Trophoblast cell (in vitro differentiated cells and primary cell): ENCODE results near the gene EEF2KMT.

Experiments
- DNase-seq, 2 donors: peaks; one replicate each; pipeline ENCODE4 v3.0.0-alpha.2; 2016
- H2AFZ ChIP-seq: 2 replicates; pipeline ENCODE4 v1.6.1; 2013; ENCODE audit warnings: low read length, moderate library complexity, mild to moderate bottlenecking; ENCODE audit not compliant: insufficient read depth, poor library complexity
- H2AK5ac ChIP-seq: 2 replicates; pipeline ENCODE4 v1.6.1; 2013; ENCODE audit warnings: mild to moderate bottlenecking, low read length
- H2BK120ac ChIP-seq: 2 replicates; pipeline ENCODE4 v1.6.1; 2013; ENCODE audit warnings: low read length, mild to moderate bottlenecking, moderate library complexity; ENCODE audit not compliant: insufficient read depth, poor library complexity
- H2BK12ac ChIP-seq: 2 replicates; pipeline ENCODE4 v1.6.1; 2013; ENCODE audit warnings: mild to moderate bottlenecking, low read length, moderate library complexity
- H2BK5ac ChIP-seq: 2 replicates; pipeline ENCODE4 v1.6.1; 2013; ENCODE audit warnings: low read length, low read depth, moderate library complexity, mild to moderate bottlenecking; ENCODE audit not compliant: poor library complexity
- H3K14ac ChIP-seq: 2 replicates; pipeline ENCODE4 v1.6.1; 2013; ENCODE audit warnings: mild to moderate bottlenecking, low read length
- H3K18ac ChIP-seq: 2 replicates; pipeline ENCODE4 v1.6.1; 2013; ENCODE audit warnings: mild to moderate bottlenecking, low read length
- H3K23ac ChIP-seq: 2 replicates; pipeline ENCODE4 v1.6.1; 2013; ENCODE audit warnings: low read length
- H3K27ac ChIP-seq: 2 replicates; pipeline ENCODE4 v1.5.1; 2013; ENCODE audit warnings: low read depth, mild to moderate bottlenecking, inconsistent platforms, low read length, moderate library complexity
- H3K27me3 ChIP-seq: 2 replicates; pipeline ENCODE4 v1.6.1; 2013; ENCODE audit warnings: inconsistent platforms, mild to moderate bottlenecking, low read length, moderate library complexity; ENCODE audit not compliant: insufficient read depth
- H3K36me3 ChIP-seq, 2 experiments: 1 replicate in 1 of 2; 2 replicates in 1 of 2; pipeline ENCODE4 v1.6.1; 2013; ENCODE audit warnings: low read length in 2 of 2, mild to moderate bottlenecking in 2 of 2, moderate library complexity in 1 of 2; ENCODE audit not compliant: insufficient read depth in 2 of 2, control insufficient read depth in 1 of 2
- H3K4ac ChIP-seq: 2 replicates; pipeline ENCODE4 v1.6.1; 2013; ENCODE audit warnings: low read depth, mild to moderate bottlenecking, low read length, moderate library complexity
- H3K4me1 ChIP-seq, 2 experiments: 1 replicate in 1 of 2; 2 replicates in 1 of 2; pipeline ENCODE4 v1.6.1; 2013; ENCODE audit warnings: low read length in 2 of 2, mild to moderate bottlenecking in 2 of 2, moderate library complexity in 1 of 2; ENCODE audit not compliant: insufficient read depth in 2 of 2, control insufficient read depth in 1 of 2
- H3K4me2 ChIP-seq: 2 replicates; pipeline ENCODE4 v1.6.1; 2013; ENCODE audit warnings: inconsistent platforms, mild to moderate bottlenecking, low read length, moderate library complexity
- H3K4me3 ChIP-seq: 2 replicates; pipeline ENCODE4 v1.5.1; 2013; ENCODE audit warnings: mild to moderate bottlenecking, low read depth, low read length, inconsistent platforms
- H3K79me1 ChIP-seq: one replicate; pipeline ENCODE4 v1.6.1; 2013; ENCODE audit warnings: low read length
- H3K79me2 ChIP-seq: 2 replicates; pipeline ENCODE4 v1.6.1; 2013; ENCODE audit warnings: low read length, mild to moderate bottlenecking; ENCODE audit not compliant: control insufficient read depth, insufficient read depth, poor library complexity
- H3K9ac ChIP-seq: 2 replicates; pipeline ENCODE4 v1.6.1; 2013; ENCODE audit warnings: mild to moderate bottlenecking, low read length
- H3K9me3 ChIP-seq: 2 replicates; pipeline ENCODE4 v1.6.1; 2013; ENCODE audit warnings: low read depth, mild to moderate bottlenecking, control low read depth, inconsistent platforms, low read length; ENCODE audit not compliant: insufficient read depth
- H4K12ac ChIP-seq: 2 replicates; pipeline ENCODE4 v1.6.1; 2013; ENCODE audit warnings: low read depth, mild to moderate bottlenecking, low read length, moderate library complexity
- H4K8ac ChIP-seq: 2 replicates; pipeline ENCODE4 v1.6.1; 2013; ENCODE audit warnings: low read depth, mild to moderate bottlenecking, low read length, moderate library complexity
- H4K91ac ChIP-seq: one replicate; pipeline ENCODE4 v1.6.1; 2013; ENCODE audit warnings: low read depth, mild to moderate bottlenecking, low read length, moderate library complexity
- WGBS: extraction: QIAGEN DNeasy Blood & Tissue Kit; methylation state at CpG from one replicate; pipeline ENCODE4 v1.1.7; 2013; ENCODE audit warnings: missing lambda C conversion rate; ENCODE audit not compliant: insufficient read length, insufficient coverage; ENCODE audit errors: extremely low coverage; 5-methylcytosine and 5-hydroxymethylcytosine counted together

EEF2KMT gene

DNA sequence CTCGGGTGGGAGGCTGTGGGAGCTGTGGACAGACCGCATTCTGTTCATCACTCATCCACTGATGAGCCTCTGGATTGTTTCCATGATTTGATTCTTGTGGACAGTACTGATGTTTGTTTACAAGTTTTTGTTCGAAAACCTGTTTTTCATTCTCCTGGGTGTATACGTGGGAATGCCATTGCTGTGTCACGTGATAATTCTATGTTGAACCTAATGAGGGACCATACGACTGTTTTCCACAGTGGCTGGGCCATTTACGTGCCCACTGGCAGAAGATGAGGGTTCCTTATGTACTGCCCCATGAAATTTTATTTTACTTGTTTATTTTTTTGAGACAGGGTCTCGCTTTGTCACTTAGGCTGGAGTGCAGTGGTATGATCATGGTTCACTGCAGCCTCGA, 28.5 kb downstream of the EEF2KMT start:
- Histone ChIP-seq H3K14ac (no peak overlapping the region), H2BK5ac (no peak overlapping the region), H3K27me3 (no peaks in the 10 kb centered on the region), H3K79me2 (peaks cover 2% of the 10 kb centered on the region), H3K23ac (no peak overlapping the region), H4K91ac (no peak overlapping the region), H3K9ac (no peak overlapping the region), H3K4ac (no peak overlapping the region), H3K4me1 (peaks cover 4 to 6% of the 10 kb centered on the region in 2 experiments), H3K9me3 (no peaks in the 10 kb centered on the region), H3K4me3 (no peak overlapping the region), H2BK120ac (no peak overlapping the region), H4K12ac (no peak overlapping the region), H4K8ac (no peak overlapping the region), H2BK12ac (no peak overlapping the region), H3K79me1 (peaks cover 2% of the 10 kb centered on the region), H3K4me2 (no peak overlapping the region), H3K36me3 (no peaks in the 10 kb centered on the region), H3K27ac (no peak overlapping the region), H2AK5ac (no peak overlapping the region), H2AFZ (no peak overlapping the region), H3K18ac (no peak overlapping the region)
- no peak for DNase-seq
- WGBS: no CpG with 5 or more reads among the region's 9 CpGs

DNA sequence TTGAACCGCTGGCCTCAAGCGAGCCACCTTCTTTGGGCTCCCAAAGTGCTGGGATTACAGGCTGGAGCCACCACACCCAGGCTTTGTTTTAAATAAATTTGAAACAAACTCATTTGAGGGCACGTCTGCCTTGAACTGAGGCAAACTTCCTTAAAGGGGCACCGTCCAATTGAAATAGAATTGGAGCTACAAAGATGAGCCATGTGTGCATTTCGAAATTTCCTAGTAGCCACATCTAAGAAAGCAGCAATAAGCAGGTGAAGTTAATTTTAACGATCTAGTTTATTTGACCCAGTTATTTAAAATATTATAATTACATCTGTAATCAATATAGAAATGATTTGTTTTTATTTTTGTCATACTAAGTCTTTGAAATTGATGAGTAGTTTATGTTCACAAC, 31.1 kb downstream of the EEF2KMT start:
- Histone ChIP-seq H2BK120ac (no peak overlapping the region), H2AK5ac (no peak overlapping the region), H3K4me2 (no peak overlapping the region), H3K9me3 (no peaks in the 10 kb centered on the region), H3K36me3 (no peaks in the 10 kb centered on the region), H3K14ac (no peak overlapping the region), H2BK12ac (no peak overlapping the region), H3K18ac (no peak overlapping the region), H3K27ac (no peak overlapping the region), H3K27me3 (no peaks in the 10 kb centered on the region), H3K4me1 (no peaks in the 10 kb centered on the region), H3K23ac (no peak overlapping the region), H2AFZ (no peak overlapping the region), H3K79me1 (no peaks in the 10 kb centered on the region), H2BK5ac (no peak overlapping the region), H3K79me2 (no peaks in the 10 kb centered on the region), H4K12ac (no peak overlapping the region), H3K4ac (no peak overlapping the region), H4K91ac (no peak overlapping the region), H3K9ac (no peak overlapping the region), H4K8ac (no peak overlapping the region), H3K4me3 (no peak overlapping the region)
- no CpG with 5 or more reads among the region's 6 CpGs for WGBS
- DNase-seq: no peak

DNA sequence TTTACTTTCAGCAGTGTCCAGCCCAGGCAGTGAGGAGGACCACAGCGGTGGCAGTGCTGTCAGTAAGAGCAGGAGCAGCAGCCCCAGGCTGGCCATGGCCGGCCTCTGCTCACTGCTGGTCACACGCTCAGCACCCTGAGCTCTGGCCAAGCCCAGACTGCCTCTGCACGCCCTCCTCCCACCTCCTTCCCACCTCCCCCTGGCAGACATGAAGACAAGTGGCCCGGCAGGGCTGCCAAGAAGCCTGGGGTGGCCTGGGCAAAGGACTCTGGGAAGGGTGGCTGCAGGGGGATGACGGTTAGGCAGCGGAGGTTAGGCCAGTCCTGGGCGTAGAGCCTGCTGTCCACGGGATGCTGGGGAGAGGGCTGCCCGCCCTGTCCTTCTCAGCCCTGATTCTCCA, 31.8 kb downstream of the EEF2KMT start, which contains the start of gene C16orf89:
C16orf89 (minus strand) TSS at position 144 of the 400 bp plus-strand sequence; CDS start at position 96, 48 bp downstream.
- Histone ChIP-seq H2BK120ac (no peak within 1 kb of the TSS), H3K4ac (no peak within 1 kb of the TSS), H3K4me3 (no peak within 1 kb of the TSS), H3K79me1 (no peaks in the 10 kb centered on the region), H2AK5ac (no peak within 1 kb of the TSS), H3K4me2 (no peak within 1 kb of the TSS), H4K91ac (no peak within 1 kb of the TSS), H4K8ac (no peak within 1 kb of the TSS), H3K27me3 (no peaks in the 10 kb centered on the region), H2BK5ac (no peak within 1 kb of the TSS), H2BK12ac (no peak within 1 kb of the TSS), H3K14ac (no peak within 1 kb of the TSS), H3K4me1 (no peaks in the 10 kb centered on the region), H2AFZ (no peak within 1 kb of the TSS), H3K27ac (no peak within 1 kb of the TSS), H3K23ac (no peak within 1 kb of the TSS), H3K79me2 (no peaks in the 10 kb centered on the region), H3K9ac (no peak within 1 kb of the TSS), H4K12ac (no peak within 1 kb of the TSS), H3K9me3 (no peaks in the 10 kb centered on the region), H3K36me3 (no peaks in the 10 kb centered on the region), H3K18ac (no peak within 1 kb of the TSS)
- DNase-seq: no peak
- WGBS: no CpG with 5 or more reads among the region's 10 CpGs

DNA sequence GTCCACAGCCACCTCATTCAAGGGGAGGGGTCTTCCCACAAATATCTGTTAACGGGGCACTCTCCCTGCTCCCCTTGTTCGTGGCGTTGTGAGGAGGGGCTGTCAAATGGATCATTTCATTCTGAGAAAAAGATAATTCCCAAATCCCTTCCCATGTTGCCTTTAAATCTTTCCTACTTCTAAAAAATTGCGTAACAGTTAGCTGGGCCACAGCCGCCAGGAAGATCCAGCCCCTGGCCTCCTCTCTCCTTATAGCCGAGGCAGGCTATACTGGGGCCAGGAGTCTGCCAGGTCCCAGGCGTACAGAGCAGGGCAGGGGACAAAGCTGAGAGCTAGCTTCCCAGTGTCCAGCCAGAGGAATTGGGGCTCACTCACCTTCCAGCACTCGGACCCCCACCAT, 32.3 kb downstream of the EEF2KMT start:
- H4K12ac ChIP-seq: no peak overlapping the region
- H3K9me3 ChIP-seq: no peaks in the 10 kb centered on the region
- H3K27ac ChIP-seq: no peak overlapping the region
- no peak overlapping the region for H3K4ac ChIP-seq
- H3K4me3 ChIP-seq: no peak overlapping the region
- H3K4me1 ChIP-seq: no peaks in the 10 kb centered on the region
- no peak overlapping the region for H2AFZ ChIP-seq
- no peaks in the 10 kb centered on the region for H3K27me3 ChIP-seq
- no peaks in the 10 kb centered on the region for H3K79me2 ChIP-seq
- no peak overlapping the region for H3K4me2 ChIP-seq
- H2BK12ac ChIP-seq: no peak overlapping the region
- no peak overlapping the region for H3K9ac ChIP-seq
- no peak overlapping the region for H3K23ac ChIP-seq
- no peak overlapping the region for H2BK5ac ChIP-seq
- no peak for DNase-seq
- H3K14ac ChIP-seq: no peak overlapping the region
- H3K18ac ChIP-seq: no peak overlapping the region
- no peaks in the 10 kb centered on the region for H3K79me1 ChIP-seq
- no peak overlapping the region for H4K91ac ChIP-seq
- H2BK120ac ChIP-seq: no peak overlapping the region
- H3K36me3 ChIP-seq: no peaks in the 10 kb centered on the region
- no CpG with 5 or more reads among the region's 8 CpGs for WGBS
- H4K8ac ChIP-seq: no peak overlapping the region
- H2AK5ac ChIP-seq: no peak overlapping the region
